NCI-H774 (cell line): Measurements from ENCODE around the gene P3H3.
A peak's percentile ranks its signal among the peaks of the same experiment; 100 is the strongest.

Experiments used
- DNase-seq: peaks from one replicate; lab custom pipeline; 2025; lab: John Stamatoyannopoulos, UW

P3H3 gene

DNA sequence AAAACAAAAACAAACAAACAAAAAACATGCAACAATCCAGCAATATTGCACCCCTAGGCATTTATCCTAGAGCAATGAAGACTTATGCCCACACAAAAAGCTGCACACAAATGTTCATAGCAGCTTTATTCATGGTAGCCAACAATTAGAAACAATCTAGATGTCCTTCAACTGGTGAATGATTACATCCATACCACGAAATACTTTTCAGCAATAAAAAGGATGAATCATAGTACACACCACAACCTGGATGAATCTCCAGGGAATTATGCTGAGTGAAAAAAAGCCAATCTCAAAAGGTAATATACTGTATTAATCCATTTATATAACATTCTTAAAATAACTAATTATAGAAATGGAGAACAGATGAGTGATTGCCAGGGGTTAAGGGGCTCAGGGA is 21.0 kb upstream of the P3H3 start:
- no peak for DNase-seq

DNA sequence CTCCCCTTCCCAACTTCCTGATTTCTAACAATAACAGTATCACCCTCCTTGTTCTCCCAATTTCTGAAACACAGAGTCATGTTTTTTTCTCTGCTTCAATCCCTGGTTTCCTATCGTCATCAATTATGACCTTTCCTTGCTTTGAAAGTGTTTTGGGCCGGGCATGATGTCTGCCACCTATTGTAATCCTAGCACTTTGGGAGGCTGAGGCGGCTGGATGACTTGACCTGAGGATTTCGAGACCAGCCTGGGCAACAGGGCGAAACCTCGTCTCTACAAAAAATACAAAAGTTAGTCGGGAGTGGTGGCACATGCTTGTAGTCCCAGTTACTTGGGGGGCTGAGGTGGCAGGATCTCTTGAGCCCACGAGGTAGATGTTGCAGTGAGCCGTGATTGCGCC is 19.2 kb upstream of the P3H3 start:
- DNase-seq = no peak

- no peak for DNase-seq
These were observed 17.4 kb upstream of the P3H3 start for GRCh38 chr12:6810758-6811157.

- DNase-seq = no peak
These were observed 14.8 kb upstream of the P3H3 start for GRCh38 chr12:6813363-6813762.

- DNase-seq = no peak
These were observed 11.6 kb upstream of the P3H3 start for GRCh38 chr12:6816598-6816997.

GRCh38 chr12:6817098-6817497 is 11.1 kb upstream of the P3H3 start:
- no peak for DNase-seq

- no peak for DNase-seq
These were observed 10.5 kb upstream of the P3H3 start for GRCh38 chr12:6817662-6818157.

DNA sequence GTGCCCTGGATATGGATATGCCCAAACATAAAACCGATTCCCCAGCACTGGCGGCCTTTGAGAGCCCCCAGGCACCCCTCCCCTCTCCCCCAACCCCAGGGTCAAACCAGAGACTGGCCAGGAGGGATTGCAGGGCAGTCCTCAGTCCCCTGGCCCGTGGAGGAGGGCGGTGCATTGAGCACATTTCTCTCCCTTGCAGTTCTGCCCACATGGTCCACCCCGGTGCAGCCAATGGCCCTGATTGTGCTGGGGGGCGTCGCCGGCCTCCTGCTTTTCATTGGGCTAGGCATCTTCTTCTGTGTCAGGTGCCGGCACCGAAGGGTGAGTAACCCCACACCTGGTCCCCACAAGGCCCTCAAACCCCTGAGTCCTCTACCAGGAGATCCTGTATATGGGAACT is 10.0 kb upstream of the P3H3 start:
- no peak for DNase-seq

DNA sequence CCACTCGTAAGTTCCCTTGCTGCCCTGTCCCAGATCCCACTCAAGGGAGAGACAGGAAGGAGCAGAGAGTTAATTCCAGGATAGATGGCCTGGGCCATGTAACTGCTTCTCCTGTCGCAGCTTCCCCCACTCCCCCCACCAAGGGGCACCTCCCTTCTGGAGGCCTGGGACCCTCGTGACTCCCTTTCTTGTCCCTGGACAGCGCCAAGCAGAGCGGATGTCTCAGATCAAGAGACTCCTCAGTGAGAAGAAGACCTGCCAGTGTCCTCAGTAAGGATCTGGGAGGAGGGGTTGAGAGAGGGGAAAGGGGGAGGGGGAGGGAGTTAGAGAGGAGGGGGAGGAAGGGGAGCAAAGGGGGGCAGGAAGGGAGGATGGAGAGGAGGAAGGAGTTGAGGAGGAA is 9.6 kb upstream of the P3H3 start:
- DNase-seq = no peak

GRCh38 chr12:6819106-6820030 is 8.8 kb upstream of the P3H3 start:
- DNase-seq = no peak

DNA sequence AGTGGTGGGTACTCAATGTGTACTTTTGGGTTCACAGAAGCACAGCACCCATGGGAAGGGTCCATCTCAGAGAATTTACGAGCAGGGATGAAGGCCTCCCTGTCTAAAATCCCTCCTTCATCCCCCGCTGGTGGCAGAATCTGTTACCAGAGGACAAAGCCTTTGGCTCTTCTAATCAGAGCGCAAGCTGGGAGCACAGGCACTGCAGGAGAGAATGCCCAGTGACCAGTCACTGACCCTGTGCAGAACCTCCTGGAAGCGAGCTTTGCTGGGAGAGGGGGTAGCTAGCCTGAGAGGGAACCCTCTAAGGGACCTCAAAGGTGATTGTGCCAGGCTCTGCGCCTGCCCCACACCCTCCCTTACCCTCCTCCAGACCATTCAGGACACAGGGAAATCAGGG is 8.0 kb upstream of the P3H3 start:
- DNase-seq = no peak

GRCh38 chr12:6821591-6822425 is 6.4 kb upstream of the P3H3 start, which contains the start of gene GPR162:
TSS of gene GPR162 (plus strand) at chr12:6821821. CDS start at chr12:6823899, 2,078 bp downstream.
- DNase-seq = peak; percentile 56

GRCh38 chr12:6822426-6823135 is 5.6 kb upstream of the P3H3 start:
- DNase-seq = no peak

DNA sequence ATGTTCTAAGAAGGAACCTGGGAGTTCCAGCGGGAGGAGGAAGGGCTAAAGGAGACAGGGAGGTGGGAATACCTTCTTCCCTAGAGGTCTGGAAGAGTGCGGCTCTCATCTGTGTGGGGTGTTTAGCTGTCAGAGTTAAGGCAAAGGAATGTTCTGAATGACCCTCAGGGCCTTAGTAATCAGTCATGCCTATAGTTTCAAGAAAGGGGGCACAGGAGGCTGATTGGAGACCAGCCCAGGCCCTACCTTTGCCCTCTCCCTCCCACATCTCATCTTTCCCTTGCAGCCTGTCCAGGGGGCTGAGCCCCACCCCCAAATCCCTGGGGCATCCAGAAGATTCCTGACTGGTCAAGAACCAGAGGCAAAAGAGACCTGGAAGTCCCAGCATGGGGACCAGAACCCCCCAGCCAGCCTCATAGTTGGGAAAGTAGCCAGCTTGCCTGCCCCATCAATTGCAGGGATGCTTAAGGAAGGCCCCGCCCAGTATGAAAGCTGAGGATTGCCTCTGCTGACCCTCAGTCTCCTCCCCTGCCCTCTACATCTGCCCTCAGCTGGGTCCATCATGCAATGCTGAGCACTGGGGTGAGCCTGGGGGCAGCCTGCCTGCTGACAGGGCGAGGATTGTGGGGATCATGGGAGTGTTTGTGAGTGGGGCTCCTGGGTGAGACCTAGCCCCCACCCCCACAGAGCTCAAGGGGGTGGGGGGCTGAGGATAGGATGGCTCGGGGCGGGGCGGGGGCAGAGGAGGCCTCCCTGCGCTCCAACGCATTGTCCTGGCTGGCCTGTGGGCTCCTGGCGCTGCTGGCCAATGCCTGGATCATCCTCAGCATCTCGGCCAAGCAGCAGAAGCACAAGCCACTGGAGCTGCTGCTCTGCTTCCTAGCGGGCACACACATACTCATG is 4.8 kb upstream of the P3H3 start:
- no peak for DNase-seq

DNA sequence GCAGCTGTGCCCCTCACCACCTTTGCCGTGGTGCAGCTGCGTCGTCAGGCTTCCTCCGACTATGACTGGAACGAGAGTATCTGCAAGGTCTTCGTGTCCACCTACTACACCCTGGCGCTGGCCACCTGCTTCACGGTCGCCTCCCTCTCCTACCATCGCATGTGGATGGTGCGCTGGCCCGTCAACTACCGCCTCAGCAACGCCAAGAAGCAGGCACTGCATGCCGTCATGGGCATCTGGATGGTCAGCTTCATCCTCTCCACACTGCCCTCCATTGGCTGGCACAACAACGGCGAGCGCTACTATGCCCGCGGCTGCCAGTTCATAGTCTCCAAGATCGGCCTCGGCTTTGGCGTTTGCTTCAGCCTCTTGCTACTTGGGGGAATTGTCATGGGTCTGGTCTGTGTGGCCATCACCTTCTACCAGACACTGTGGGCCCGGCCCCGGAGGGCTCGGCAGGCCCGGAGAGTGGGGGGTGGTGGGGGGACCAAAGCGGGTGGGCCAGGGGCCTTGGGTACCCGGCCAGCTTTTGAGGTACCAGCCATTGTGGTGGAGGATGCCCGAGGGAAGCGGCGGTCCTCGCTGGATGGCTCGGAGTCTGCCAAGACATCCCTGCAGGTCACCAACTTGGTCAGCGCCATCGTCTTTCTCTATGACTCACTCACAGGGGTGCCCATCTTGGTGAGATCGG is 4.0 kb upstream of the P3H3 start:
- DNase-seq = no peak

GRCh38 chr12:6824901-6825381 is 3.3 kb upstream of the P3H3 start:
- DNase-seq = no peak

GRCh38 chr12:6825398-6826124 is 2.6 kb upstream of the P3H3 start:
- peak; percentile 65 for DNase-seq

GRCh38 chr12:6826125-6826733 is 2.0 kb upstream of the P3H3 start:
- DNase-seq = no peak

DNA sequence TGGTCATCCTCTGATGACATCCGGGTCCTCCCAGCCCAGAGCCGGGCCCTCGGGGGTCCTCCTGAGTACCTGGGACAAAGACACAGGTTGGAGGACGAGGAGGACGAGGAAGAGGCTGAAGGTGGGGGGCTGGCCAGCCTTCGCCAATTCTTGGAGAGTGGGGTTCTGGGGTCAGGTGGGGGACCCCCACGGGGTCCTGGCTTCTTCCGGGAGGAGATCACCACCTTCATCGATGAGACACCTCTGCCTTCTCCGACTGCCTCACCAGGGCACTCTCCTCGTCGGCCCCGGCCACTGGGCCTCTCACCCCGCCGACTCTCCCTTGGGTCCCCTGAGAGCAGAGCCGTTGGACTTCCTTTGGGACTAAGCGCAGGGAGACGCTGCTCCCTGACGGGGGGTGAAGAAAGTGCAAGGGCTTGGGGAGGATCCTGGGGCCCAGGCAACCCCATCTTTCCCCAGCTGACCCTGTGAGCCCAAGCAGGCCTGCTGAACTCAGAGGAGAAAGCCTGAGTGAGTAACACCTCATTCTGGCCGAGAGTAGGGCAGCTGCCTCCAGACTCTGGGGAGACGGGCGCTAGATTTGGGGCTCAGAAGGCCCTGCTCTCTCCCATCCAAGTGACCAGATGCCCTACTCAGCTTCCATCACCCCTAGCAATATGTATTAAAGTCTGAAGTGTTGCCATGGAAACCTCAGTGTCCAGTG is 1.3 kb upstream of the P3H3 start:
- no peak for DNase-seq
